GM21529 (cell line): Measurements from ENCODE around the gene KDM6B.
"Not testable (repeated sequence)": the region's sequence is repeated elsewhere in the genome, so short reads cannot be mapped to it uniquely, and the experiment has no call there.

Source experiments
- ATAC-seq: cut with Tn5 transposase; IDR thresholded peaks from one replicate; pipeline ENCODE4 v1.9.1; 2021; ENCODE audit not compliant: unreplicated experiment

The KDM6B gene

GRCh38 chr17:7851438-7852261, 17.6 kb downstream of the KDM6B start:
- ATAC-seq, result peak; percentile 69

DNA sequence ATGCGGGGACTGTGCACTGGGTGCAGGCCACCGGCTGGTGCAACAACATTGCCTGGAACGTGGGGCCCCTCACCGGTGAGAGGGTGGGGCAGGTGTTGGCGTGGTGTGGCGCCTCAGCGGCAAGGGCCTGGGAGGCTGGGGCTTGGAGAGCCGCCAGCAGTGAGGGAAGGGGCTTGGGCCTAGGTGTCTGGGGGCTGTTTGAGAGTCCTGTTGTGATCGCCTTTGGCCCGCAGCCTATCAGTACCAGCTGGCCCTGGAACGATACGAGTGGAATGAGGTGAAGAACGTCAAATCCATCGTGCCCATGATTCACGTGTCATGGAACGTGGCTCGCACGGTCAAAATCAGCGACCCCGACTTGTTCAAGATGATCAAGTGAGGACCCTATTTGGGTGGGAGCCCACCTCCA, 18.2 kb downstream of the KDM6B start:
- no peak for ATAC-seq

- ATAC-seq, result no peak
Measured at GRCh38 chr17:7852919-7853690, 19.1 kb downstream of the KDM6B start.

GRCh38 chr17:7853691-7854038, 19.6 kb downstream of the KDM6B start:
- ATAC-seq, result no peak

DNA sequence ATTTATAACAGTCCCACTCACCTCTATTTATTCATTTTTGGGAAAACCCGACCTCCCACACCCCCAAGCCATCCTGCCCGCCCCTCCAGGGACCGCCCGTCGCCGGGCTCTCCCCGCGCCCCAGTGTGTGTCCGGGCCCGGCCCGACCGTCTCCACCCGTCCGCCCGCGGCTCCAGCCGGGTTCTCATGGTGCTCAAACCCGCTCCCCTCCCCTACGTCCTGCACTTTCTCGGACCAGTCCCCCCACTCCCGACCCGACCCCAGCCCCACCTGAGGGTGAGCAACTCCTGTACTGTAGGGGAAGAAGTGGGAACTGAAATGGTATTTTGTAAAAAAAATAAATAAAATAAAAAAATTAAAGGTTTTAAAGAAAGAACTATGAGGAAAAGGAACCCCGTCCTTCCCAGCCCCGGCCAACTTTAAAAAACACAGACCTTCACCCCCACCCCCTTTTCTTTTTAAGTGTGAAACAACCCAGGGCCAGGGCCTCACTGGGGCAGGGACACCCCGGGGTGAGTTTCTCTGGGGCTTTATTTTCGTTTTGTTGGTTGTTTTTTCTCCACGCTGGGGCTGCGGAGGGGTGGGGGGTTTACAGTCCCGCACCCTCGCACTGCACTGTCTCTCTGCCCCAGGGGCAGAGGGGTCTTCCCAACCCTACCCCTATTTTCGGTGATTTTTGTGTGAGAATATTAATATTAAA, 20.2 kb downstream of the KDM6B start:
- no peak for ATAC-seq

- no peak for ATAC-seq
Measured at GRCh38 chr17:7854851-7855659, 21.0 kb downstream of the KDM6B start, which contains the start of gene TMEM88. Gene TMEM88 (plus strand): TSS chr17:7855066. CDS start chr17:7855075, 9 bp downstream.

GRCh38 chr17:7855660-7856010, 21.6 kb downstream of the KDM6B start:
- ATAC-seq, result no peak

DNA sequence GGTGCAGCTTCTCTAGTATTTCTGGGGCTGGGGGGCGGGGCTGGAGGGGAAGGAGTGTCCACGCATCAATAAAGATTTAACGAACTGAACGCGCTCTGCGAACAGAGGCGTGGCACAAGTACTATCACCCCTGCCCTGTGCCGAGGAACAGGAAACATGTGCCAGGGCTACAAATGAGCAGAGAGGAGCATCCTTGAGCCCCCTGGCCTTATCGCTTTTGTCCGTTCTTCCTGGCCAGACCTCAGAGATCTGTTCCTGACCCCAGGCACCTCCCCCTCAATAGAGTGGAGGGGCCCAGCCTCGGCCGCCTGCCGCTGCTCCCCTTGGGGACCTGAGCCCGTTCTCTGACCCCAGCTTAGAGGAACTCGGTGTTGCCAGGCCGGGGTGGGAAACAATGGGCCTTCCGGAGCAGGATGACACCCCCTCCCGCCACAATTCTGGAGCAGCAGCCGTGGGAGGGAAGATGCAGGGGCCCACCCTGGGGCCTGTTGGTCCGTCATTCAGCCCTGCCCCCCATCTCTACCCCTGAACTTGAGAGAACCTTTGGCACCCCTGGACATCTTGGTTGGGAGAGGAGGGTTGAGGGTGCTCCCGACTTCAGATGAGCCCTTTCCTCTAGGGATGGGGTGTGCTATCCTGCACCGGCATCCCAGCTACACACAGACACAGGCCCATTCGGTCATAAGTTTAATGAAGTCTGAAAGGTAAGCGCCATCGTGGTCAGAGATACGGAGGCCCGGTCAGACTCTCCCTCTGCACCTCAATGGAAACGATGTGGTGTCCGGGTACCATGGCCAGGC, 22.2 kb downstream of the KDM6B start:
- no peak for ATAC-seq

DNA sequence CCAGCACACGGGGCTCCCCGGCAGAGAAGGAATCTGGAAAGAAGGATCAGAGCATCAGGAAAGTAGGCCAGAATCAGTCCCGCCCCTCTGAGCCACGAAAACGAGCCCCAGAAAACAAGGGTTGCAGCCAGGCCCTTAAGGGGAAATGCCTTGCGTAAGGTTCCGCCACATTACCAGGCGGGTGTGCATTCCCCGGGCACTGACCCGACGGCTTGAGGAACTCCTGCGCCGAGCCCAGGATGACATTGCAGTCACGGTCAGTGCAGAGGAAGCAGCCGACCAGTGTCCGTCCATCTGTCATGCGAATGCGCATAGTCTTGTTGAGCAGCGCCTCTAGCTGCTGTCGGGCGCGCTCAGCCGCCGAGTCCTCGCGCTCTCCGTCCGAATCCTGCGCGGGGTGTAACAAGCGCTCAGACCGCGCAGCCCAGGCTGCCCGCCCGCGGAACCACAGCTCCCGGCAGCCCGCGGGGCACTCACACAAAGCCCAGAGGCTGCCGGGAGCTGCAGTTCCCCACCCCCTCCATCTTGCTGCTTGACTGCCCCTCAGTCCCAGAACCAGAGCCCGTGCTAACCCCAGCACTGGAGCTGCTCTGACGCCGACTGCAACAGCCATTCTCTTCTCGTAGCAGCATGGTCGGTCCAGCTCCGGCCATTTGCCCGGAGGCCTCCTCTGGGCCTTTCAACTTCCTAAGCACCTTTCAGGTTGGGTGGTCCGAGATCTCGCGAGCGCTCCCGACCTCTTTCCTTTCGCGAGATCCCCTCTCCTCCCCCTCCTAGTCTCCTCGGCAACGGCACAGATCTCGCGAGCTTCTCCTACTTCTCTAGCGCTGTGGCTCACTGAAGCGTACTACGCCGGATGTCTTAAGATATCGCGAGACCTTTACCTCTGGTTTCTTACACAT, 23.0 kb downstream of the KDM6B start, which contains the start of gene NAA38:
Gene NAA38, minus strand, starts transcription at position 749 of the 902 bp plus-strand sequence. Its CDS starts 96 bp downstream, at position 653.
- peak; percentile 71 for ATAC-seq

GRCh38 chr17:7857713-7858521, 23.9 kb downstream of the KDM6B start, which contains the start of gene CYB5D1:
Gene CYB5D1 (plus strand): TSS chr17:7858003. CDS start chr17:7858135, 132 bp downstream.
- ATAC-seq, result peak; percentile 33

GRCh38 chr17:7858522-7858810, 24.4 kb downstream of the KDM6B start:
- ATAC-seq, result no peak

DNA sequence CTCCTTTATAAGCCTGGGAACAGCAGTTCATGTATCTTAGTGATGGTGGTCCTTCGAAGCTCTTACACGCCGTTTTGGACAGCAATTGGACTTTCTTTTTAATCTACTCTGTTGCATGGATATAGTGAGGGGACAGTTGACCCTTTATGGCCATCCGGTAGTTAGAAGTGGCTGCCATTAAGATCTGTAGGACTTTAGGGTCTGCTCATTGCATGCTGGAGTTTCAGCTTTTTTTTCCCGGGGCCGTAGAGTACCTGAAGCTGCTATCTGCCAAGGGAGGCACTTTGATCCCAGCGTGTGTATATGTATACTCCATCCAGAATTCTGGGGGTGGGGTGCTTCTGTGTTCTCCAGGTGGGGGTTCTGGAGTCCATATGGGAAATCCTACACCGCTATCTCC, 25.0 kb downstream of the KDM6B start:
- no peak for ATAC-seq

DNA sequence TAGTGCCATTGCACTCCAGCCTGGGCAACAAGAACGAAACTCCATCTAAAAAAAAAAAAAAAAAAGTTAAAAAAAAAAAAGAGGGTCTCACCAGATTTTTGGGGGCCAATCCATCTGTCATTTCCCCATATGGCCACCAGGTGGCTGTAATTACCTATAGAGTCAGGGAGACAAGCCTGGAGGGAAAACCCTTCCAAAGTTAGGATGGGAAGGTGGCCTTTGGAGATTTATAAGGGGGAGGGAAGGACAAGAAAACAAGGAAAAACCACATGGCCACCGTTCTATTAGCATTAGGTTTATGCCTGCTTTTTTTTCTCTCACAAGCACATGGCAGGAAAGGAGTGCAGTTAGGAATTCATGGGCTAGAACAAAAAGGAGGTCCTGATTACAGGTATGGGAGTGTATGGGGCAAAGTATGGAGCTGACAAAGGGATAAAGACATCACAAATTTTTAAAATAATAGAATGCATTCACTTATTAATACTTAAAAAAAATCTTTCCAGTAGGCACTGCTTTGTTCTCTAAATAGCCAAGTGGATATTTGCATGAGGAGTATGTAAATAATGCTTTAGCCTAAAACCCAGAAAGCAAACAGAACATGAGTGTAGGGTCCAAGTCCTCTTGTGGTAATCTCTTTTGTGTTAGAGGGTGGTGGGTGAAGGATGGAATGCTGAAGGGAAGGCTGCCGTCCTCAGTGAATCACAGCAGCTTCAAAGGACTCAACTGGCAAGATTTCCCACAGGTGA, 28.8 kb downstream of the KDM6B start:
- ATAC-seq, result no peak

DNA sequence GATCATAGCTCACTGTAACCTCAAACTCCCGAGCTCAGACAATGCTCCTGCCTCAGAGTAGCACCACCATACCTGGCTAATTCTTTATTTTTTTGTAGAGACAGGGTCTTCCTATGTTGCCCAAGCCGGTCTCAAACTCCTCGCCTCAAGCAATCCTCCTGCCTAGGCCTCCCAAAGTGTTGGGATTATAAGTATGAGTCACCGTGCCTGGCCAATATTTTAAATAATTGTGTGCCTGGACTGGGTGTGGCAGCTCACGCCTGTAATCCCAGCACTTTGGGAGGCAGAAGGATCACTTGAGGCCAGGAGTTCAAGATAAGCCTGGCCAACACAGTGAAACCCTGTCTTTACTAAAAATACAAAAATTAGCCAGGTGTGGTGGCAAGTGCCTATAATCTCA, 30.4 kb downstream of the KDM6B start:
- not testable (repeated sequence) for ATAC-seq

DNA sequence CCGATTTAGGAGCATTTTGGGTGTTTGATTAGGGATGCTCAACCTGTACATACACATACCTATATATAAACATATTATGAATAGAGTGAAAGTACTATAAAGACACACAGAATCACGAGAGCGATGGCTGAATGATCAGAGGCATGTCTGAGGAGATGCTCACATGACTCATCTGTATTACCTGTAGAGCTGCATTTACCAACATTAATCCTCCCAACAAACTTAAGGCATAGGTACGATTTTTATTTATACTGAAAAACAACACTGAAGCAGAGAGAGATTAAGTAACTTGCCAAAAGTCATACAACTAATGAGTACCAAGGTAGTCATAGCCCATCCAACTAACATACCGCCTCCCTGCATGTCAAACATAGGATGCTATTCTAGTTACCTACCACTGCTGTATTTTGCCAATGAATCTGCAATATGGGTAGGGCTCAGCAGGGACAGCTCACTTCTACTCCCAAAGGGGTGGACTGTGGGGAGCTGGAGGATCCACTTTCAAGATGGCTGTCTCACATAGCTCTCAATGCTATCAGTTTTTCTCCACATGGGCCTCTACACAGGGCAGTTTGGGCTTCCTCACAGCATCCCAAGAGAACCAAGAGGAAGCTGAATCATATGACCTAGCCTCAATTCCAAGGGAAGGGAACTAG, 31.1 kb downstream of the KDM6B start:
- ATAC-seq, result no peak

DNA sequence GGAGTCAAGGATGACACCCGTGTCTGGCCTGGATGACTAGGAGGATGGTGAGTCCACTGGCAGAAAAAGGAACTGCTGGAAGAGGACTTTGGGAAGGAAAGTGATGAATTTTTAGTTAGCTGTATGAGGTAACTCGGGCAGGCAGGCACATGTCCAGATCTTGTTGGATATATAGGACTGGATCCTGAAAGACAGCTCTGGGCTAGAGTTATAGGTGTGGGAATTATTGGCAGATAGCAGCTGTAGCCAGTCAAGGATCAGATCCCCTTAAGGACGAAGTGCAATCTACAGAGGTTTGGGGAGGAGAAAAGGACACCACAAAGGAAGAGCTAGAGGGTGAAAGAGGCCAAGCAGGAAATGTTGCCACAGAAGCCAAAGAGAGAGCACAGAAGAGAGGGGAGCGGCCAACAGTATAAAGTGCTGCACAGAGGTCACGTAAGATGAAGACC, 33.9 kb downstream of the KDM6B start:
- no peak for ATAC-seq

DNA sequence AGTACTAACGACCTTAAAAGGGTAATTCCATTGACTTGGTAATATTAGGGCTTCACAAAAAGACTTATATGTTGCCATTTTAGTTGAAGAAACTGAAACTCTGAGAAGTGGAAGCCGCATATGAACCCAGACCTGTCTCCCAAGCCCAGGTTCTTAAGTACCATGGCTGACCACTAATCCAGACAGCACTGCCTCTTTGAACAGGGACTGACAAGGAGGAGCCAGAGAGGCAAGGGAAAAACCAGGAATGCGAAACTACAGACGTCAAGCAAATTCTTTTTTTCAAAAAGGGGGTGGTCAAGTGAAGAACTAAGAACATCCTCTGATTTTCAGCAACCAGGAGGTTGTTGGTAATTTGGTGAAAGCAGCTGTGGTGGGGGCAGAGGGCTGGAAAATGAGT, 39.0 kb downstream of the KDM6B start:
- no peak for ATAC-seq
